ENCODE results near the gene IFT27. TPM values are rescaled to one million over a fixed set of nuclear protein-coding genes. Genes with fewer than 3 reads are reported as not detected.
"Not testable (repeated sequence)": the region's sequence is repeated elsewhere in the genome, so short reads cannot be mapped to it uniquely, and the experiment has no call there.

IFT27 gene
- total and polyA plus RNA-seq, 2 experiments from 2014 or later = 28.5 to 63.5 TPM

DNA sequence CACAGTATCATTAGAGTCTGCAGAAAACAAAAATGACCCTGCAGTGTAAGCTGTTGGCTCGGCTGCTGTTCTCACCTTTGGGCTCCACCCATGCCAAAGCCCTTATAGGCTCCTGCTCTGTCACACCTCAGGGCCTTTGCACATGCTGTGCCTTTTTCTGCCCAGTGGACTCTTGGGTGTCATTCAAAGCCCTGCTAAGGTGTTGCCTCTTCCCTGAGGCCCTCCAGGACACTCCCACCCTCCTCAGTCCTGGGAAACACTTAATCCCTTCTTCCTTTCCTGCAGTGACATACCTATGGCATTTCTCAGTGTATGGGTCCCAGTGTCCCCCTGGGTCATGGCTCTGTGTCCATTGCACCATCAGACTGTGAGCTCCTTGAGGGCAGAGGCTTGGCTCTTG lies 43.3 kb downstream of the IFT27 start (continued):
- TF ChIP-seq JUNB (IDR thresholded peaks at IDR 0.05; ENCODE audit: unreplicated experiment) = no peak
- TF ChIP-seq, protein P1, sequence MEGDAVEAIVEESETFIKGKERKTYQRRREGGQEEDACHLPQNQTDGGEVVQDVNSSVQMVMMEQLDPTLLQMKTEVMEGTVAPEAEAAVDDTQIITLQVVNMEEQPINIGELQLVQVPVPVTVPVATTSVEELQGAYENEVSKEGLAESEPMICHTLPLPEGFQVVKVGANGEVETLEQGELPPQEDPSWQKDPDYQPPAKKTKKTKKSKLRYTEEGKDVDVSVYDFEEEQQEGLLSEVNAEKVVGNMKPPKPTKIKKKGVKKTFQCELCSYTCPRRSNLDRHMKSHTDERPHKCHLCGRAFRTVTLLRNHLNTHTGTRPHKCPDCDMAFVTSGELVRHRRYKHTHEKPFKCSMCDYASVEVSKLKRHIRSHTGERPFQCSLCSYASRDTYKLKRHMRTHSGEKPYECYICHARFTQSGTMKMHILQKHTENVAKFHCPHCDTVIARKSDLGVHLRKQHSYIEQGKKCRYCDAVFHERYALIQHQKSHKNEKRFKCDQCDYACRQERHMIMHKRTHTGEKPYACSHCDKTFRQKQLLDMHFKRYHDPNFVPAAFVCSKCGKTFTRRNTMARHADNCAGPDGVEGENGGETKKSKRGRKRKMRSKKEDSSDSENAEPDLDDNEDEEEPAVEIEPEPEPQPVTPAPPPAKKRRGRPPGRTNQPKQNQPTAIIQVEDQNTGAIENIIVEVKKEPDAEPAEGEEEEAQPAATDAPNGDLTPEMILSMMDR (conservative IDR thresholded peaks at IDR 0.05; ENCODE audit: low read depth in 2 of 2) = no peak

DNA sequence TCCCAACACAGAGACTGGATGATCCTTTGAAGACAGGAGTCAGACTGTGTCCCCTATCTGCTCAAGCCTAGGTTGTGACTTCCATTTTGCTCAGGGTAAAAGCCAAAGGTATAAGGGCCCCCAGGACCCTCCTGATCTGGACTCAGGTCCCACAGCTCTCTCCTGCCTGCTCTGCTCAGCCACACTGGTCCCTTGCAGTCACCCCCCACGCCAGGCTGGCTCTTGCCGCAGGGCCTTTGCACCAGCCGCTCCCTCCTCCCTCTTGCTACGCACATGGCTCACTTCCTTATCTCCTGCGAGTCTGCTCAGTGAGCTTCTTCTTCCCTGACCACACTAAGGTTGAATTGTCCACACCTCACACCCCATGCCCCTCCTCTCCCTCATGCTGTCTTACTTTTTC lies 44.0 kb downstream of the IFT27 start:
- Histone ChIP-seq H3K4me3 (no peak overlapping the region), H3K79me2 (replicated peaks; ENCODE audit: insufficient read depth) (no peaks in the 10 kb centered on the region), H3K4me1 (ENCODE audit: insufficient read depth) (no peaks in the 10 kb centered on the region), H3F3A (replicated peaks; ENCODE audit: low read depth) (no peaks in the 10 kb centered on the region), H3K36me3 (ENCODE audit: insufficient read depth) (no peaks in the 10 kb centered on the region), H4K20me1 (replicated peaks; ENCODE audit: insufficient read depth) (no peaks in the 10 kb centered on the region), H2AFZ (no peak overlapping the region), H3K27me3 (ENCODE audit: insufficient read depth) (no peaks in the 10 kb centered on the region), H3K4me2 (no peak overlapping the region), H3K27ac (ENCODE audit: low read depth) (no peak overlapping the region), H3K9me2 (ENCODE audit: insufficient read depth) (no peaks in the 10 kb centered on the region)
- TF ChIP-seq ZNF114 (CRISPR knock-in tag; IDR thresholded peaks at IDR 0.05) (no peak), EZH2phosphoT487 (IDR thresholded peaks at IDR 0.05; ENCODE audit: unreplicated experiment) (no peak), STAT1 (IDR thresholded peaks at IDR 0.05; ENCODE audit: unreplicated experiment) (no peak), EZH2 (IDR thresholded peaks at IDR 0.05; ENCODE audit: low read depth, unreplicated experiment) (no peak), CREB1 (CRISPR knock-in tag; IDR thresholded peaks at IDR 0.05; ENCODE audit: low read depth) (no peak), NANOG (IDR thresholded peaks at IDR 0.05; ENCODE audit: borderline replicate concordance) (no peak), JUNB (IDR thresholded peaks at IDR 0.05; ENCODE audit: unreplicated experiment) (no peak), ZNF331 (CRISPR knock-in tag; IDR thresholded peaks at IDR 0.05; ENCODE audit: low read depth) (no peak)
- TF ChIP-seq, protein P2, sequence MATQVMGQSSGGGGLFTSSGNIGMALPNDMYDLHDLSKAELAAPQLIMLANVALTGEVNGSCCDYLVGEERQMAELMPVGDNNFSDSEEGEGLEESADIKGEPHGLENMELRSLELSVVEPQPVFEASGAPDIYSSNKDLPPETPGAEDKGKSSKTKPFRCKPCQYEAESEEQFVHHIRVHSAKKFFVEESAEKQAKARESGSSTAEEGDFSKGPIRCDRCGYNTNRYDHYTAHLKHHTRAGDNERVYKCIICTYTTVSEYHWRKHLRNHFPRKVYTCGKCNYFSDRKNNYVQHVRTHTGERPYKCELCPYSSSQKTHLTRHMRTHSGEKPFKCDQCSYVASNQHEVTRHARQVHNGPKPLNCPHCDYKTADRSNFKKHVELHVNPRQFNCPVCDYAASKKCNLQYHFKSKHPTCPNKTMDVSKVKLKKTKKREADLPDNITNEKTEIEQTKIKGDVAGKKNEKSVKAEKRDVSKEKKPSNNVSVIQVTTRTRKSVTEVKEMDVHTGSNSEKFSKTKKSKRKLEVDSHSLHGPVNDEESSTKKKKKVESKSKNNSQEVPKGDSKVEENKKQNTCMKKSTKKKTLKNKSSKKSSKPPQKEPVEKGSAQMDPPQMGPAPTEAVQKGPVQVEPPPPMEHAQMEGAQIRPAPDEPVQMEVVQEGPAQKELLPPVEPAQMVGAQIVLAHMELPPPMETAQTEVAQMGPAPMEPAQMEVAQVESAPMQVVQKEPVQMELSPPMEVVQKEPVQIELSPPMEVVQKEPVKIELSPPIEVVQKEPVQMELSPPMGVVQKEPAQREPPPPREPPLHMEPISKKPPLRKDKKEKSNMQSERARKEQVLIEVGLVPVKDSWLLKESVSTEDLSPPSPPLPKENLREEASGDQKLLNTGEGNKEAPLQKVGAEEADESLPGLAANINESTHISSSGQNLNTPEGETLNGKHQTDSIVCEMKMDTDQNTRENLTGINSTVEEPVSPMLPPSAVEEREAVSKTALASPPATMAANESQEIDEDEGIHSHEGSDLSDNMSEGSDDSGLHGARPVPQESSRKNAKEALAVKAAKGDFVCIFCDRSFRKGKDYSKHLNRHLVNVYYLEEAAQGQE (IDR thresholded peaks at IDR 0.05; ENCODE audit: unreplicated experiment) = no peak
- TF ChIP-seq, protein P1 (conservative IDR thresholded peaks at IDR 0.05; ENCODE audit: low read depth in 2 of 2) = no peak
- TF ChIP-seq, protein P3, sequence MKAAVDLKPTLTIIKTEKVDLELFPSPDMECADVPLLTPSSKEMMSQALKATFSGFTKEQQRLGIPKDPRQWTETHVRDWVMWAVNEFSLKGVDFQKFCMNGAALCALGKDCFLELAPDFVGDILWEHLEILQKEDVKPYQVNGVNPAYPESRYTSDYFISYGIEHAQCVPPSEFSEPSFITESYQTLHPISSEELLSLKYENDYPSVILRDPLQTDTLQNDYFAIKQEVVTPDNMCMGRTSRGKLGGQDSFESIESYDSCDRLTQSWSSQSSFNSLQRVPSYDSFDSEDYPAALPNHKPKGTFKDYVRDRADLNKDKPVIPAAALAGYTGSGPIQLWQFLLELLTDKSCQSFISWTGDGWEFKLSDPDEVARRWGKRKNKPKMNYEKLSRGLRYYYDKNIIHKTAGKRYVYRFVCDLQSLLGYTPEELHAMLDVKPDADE (IDR thresholded peaks at IDR 0.05) = no peak
- H3K27me3 Mint-ChIP-seq (ENCODE audit: insufficient read depth, low read depth, poor library complexity) = peaks cover 20% of the 10 kb centered on the region
- no peaks in the 10 kb centered on the region; the same call in 2 of the 3 replicates for H3K36me3 Mint-ChIP-seq (ENCODE audit: low read depth)
- ATAC-seq (no peak), DNase-seq (ENCODE audit: low spot score) (no peak)
- peaks cover 2% of the 10 kb centered on the region; the same call in 1 of the 3 replicates for H3K9me3 Mint-ChIP-seq
- H3K27ac Mint-ChIP-seq = no peak overlapping the region
- H3K4me3 Mint-ChIP-seq = no peak overlapping the region
- H3K4me1 Mint-ChIP-seq = peaks cover 6% of the 10 kb centered on the region; the same call in 2 of the 3 replicates

DNA sequence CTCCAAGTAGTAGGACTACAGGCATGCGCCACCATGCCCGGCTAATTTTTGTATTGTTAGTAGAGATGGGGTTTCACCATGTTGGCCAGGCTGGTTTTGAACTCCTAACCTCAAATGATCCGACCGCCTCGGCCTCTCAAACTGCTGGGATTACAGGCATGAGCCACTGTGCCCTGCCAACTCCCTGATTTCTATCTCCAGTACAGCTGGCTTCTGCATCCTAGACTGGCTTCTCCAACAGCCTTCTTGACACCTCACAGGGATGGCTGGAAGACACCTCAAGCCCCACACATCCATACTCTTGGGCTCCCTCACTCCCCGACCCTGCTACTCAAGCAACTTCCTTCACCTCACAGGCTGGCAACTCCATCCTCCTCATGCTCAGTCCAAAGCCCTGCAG lies 44.6 kb downstream of the IFT27 start:
- not testable (repeated sequence) for DNase-seq (ENCODE audit: low spot score); H3F3A ChIP-seq (replicated peaks; ENCODE audit: low read depth); H3K79me2 ChIP-seq (replicated peaks; ENCODE audit: insufficient read depth); H3K4me2 ChIP-seq; H3K4me3 Mint-ChIP-seq; H3K4me1 ChIP-seq (ENCODE audit: insufficient read depth); H3K27me3 ChIP-seq (ENCODE audit: insufficient read depth); H3K4me3 ChIP-seq; H3K4me1 Mint-ChIP-seq; H3K27ac Mint-ChIP-seq; H2AFZ ChIP-seq; H3K9me3 Mint-ChIP-seq; H3K9me2 ChIP-seq (ENCODE audit: insufficient read depth); ATAC-seq; H4K20me1 ChIP-seq (replicated peaks; ENCODE audit: insufficient read depth); H3K36me3 Mint-ChIP-seq (ENCODE audit: low read depth); H3K27ac ChIP-seq (ENCODE audit: low read depth); H3K36me3 ChIP-seq (ENCODE audit: insufficient read depth)
- H3K27me3 Mint-ChIP-seq (ENCODE audit: insufficient read depth, low read depth, poor library complexity) = peaks cover 16% of the 10 kb centered on the region

All from GM23338 (cell line).